GM12873 (cell line): ENCODE results near the gene POP4.

Source experiments
- CTCF ChIP-seq: IDR thresholded peaks from 2 replicates; pipeline ENCODE4 v1.5.1; 2012; ENCODE audit warnings: low read depth, mild to moderate bottlenecking, moderate library complexity, low read length, control low read depth; ENCODE audit not compliant: insufficient read depth; ENCODE audit errors: missing control alignments

The POP4 gene

DNA sequence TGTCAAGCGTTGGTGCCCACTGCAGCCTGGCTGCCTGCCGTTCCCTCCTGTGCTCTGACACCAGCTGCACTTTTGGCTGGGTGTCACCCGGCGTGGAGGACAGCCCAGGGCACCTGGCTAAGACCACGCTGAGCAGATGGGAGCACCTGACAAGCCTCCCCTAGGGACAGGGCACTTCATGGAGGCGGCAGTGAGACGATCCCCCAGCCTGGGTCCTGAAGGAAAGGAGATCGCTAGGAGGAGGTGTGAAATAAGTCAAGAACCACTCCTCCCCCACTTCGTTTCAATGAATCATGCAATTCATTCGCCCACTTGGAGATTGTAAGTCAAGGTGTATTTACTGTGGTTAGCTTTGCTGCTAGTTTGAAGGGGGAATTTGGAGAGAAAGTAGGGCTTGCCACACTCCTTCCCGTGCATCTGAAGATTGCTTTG is 41.5 kb upstream of the POP4 start:
- no peak for TF ChIP-seq CTCF

DNA sequence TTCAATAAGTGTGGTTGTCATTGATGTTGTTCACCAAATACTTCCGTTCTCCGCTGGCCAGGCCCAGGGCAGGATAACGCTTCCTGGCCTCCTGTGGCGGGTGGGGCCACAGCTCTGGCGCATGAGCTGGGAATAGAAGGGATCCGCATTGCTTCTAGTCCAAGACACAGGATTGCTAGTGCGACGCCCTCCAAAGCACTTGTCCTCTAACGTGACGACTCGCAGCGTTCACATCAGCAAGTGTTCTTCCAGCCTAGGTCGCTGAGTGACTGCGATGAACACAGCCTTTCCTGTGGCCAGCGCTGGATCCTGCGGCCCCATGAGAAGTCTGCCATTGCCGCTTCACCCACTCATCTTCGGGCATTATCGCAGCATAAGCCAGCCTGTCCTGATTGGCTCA is 40.9 kb upstream of the POP4 start:
- TF ChIP-seq CTCF: no peak

DNA sequence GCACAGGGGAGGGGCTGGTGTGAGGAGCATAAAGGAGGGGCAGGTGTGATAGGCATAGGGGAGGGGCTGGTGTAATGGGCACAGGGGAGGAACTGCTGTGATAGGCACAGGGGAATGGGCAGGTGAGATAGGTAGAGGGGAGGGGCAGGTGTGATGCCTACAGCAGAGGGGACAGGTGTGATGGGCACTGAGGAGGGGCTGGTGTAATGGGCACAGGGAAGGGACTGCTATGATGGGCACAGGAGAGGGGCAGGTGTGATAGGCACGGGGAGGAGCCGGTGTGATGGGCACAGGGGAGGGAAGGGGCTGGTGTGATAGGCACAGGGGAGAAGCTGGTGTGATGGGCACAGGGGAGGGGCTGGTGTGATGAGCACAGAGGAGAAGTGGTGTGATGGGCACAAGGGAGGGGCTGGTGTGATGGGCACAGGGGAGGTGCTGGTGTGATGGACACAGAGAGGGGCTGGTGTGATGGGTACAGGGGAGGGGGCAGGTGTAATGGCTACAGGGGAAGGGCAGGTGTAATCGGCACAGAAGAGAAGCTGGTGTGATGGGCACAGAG is 39.5 kb upstream of the POP4 start:
- TF ChIP-seq CTCF: no peak

- no peak for TF ChIP-seq CTCF
These were observed 38.6 kb upstream of the POP4 start for GRCh38 chr19:29567366-29567915.

DNA sequence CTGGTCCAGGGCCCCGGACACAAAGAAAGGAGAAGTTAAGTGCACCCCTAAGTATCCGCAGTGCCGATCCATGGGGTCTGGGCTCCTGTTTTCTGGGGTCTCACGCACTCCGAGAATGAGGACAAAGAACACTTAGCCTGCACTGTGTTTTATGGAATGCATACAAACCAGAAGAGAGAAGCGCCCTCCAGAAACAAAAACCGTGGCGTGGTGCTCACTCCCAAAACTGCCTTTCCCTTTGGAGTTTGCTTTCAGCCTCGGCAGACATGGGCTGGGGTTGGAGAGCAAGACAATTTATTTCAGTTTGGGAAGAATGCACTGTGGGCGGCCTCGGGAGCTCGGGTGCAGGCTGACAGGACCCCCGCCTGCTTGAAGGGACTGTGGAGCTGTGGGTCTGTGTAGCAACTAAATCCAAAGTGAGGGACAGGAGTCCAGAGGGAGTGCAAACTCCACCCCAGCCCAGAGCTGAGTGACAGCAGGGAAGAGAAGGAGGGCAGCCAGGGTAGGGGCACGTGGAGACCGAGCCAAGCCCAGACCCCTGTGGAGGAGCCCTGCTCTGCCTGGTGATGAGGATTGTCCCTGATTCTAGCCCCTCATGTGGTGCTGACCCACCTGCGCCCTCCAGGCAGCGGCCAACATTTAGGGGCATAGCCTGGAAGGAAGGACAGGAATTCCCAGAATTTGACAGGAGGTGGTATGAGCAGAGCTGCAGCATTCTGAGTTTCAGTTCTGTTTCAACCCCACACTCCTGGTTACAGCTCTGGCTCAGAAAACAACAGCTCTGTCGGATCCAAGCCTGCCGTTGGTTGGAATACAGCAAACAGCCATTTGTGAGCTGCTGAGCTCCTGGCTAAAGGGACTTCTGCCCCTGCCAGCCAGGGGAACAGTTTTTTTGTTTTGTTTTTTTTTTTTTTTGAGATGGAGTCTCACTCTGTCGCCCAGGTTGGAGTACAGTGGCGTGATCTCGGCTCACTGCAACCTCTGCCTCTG is 37.8 kb upstream of the POP4 start:
- TF ChIP-seq CTCF: no peak

- TF ChIP-seq CTCF: no peak
These were observed 36.8 kb upstream of the POP4 start for GRCh38 chr19:29569038-29569911.
